Tibial nerve (tissue), 4 donors: ENCODE data around the gene DNAI7. TPM values are rescaled to one million over a fixed set of nuclear protein-coding genes. Genes with fewer than 3 reads are reported as not detected.

ENCODE experiments used
- DNase-seq, 2 donors: peaks; one replicate each; pipeline ENCODE4 v3.0.0-alpha.2; 2019; ENCODE audit warnings: low spot score in 2 of 2
- H3K27ac ChIP-seq, 4 donors: fragments of 200-600 bp; sonication (generic) in 3 of 4; one replicate each; pipeline ENCODE4 v1.5.1; 2017 to 2019; ENCODE audit warnings: mild to moderate bottlenecking in 1 of 4
- H3K27me3 ChIP-seq, 2 donors: fragments of 200-600 bp; sonication (generic) in 1 of 2; one replicate each; pipeline versions ENCODE4 v1.5.1 to v1.6.0; 2017 to 2019
- H3K36me3 ChIP-seq, 3 donors: fragments of 200-600 bp; sonication (generic); one replicate each; pipeline ENCODE4 v1.5.1; 2018 to 2019
- H3K4me1 ChIP-seq, 4 donors: fragments of 200-600 bp; sonication (generic) in 3 of 4; one replicate each; pipeline ENCODE4 v1.5.1; 2017 to 2019
- H3K4me3 ChIP-seq, 4 donors: fragments of 200-600 bp; sonication (generic) in 3 of 4; one replicate each; pipeline ENCODE4 v1.5.1; 2017 to 2019; ENCODE audit warnings: mild to moderate bottlenecking in 1 of 4, moderate library complexity in 1 of 4
- H3K9me3 ChIP-seq, 4 donors: fragments of 200-600 bp; sonication (generic) in 3 of 4; one replicate each; pipeline ENCODE4 v1.5.1; 2017 to 2019
- EP300 ChIP-seq, 2 donors: sonication (generic); formaldehyde crosslinking; IDR thresholded peaks; one replicate each; pipeline ENCODE4 v1.6.1; 2017; ENCODE audit warnings: antibody characterized with exemption in 2 of 2, mild to moderate bottlenecking in 1 of 2
- POLR2A ChIP-seq, 2 donors: fragments of 450-650 bp; IDR thresholded peaks; one replicate each; pipeline ENCODE4 v1.6.1; 2017; ENCODE audit warnings: antibody characterized with exemption in 2 of 2, mild to moderate bottlenecking in 2 of 2, moderate library complexity in 2 of 2
- WGBS, 2 donors: methylation state at CpG; one replicate each; pipeline ENCODE4 v1.1.5; 2018; 5-methylcytosine and 5-hydroxymethylcytosine counted together
- total RNA-seq, 4 donors: library from RNA; depleted of rRNA; stranded (reverse); fragments of >200 nt; gene quantifications; one replicate each; pipeline ENCODE4 v1.1.0, GENCODE V29; 2016
- TF ChIP-seq, protein P1 (sequence below), 5 experiments: fragments of 200-600 bp in 3 of 5; fragments of 450-650 bp in 2 of 5; sonication (generic) in 3 of 5; IDR thresholded peaks; one replicate each; pipeline ENCODE4 v1.5.1; 2016 to 2019; ENCODE audit warnings: antibody characterized with exemption in 5 of 5, mild to moderate bottlenecking in 3 of 5, moderate library complexity in 2 of 5

DNAI7 gene
- total RNA-seq, 4 donors from 2014 or later = 0.21 to 2.0 TPM; not detected in 2

DNA sequence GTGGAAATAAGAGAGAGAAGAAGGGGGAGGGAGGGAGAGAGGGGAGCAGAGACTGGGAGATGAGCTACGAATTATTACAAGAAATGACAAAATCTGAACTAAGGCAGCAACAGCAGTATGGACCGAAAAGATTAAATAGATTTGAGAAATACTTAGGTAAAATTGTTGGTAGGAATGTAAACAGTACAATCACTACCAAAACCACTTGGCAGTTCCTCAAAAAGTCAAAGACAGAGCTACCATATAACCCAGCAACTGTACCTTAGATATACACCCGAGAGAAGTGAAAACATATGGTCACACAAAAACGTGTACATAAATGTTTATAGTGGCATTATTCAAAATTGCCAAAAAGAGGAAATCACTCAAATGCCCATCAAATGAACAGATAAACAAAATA is 41.7 kb upstream of the DNAI7 start:
- peaks cover 0 to 13% (median 0%) of the 10 kb centered on the region in 4 donors for H3K4me1 ChIP-seq
- H3K4me3 ChIP-seq = no peak overlapping the region
- H3K9me3 ChIP-seq = no peaks in the 10 kb centered on the region
- H3K27me3 ChIP-seq = no peaks in the 10 kb centered on the region
- DNase-seq = no peak
- TF ChIP-seq EP300 (IDR thresholded peaks at IDR 0.05) (no peak), POLR2A (IDR thresholded peaks at IDR 0.05) (no peak)
- TF ChIP-seq, protein P1, sequence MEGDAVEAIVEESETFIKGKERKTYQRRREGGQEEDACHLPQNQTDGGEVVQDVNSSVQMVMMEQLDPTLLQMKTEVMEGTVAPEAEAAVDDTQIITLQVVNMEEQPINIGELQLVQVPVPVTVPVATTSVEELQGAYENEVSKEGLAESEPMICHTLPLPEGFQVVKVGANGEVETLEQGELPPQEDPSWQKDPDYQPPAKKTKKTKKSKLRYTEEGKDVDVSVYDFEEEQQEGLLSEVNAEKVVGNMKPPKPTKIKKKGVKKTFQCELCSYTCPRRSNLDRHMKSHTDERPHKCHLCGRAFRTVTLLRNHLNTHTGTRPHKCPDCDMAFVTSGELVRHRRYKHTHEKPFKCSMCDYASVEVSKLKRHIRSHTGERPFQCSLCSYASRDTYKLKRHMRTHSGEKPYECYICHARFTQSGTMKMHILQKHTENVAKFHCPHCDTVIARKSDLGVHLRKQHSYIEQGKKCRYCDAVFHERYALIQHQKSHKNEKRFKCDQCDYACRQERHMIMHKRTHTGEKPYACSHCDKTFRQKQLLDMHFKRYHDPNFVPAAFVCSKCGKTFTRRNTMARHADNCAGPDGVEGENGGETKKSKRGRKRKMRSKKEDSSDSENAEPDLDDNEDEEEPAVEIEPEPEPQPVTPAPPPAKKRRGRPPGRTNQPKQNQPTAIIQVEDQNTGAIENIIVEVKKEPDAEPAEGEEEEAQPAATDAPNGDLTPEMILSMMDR (IDR thresholded peaks at IDR 0.05) = no peak
- H3K27ac ChIP-seq = no peak overlapping the region
- 86 to 89% methylated on average over 4 of the region's 4 CpGs for WGBS, 2 donors
- H3K36me3 ChIP-seq = peaks cover 0 to 22% (median 0%) of the 10 kb centered on the region in 3 donors

DNA sequence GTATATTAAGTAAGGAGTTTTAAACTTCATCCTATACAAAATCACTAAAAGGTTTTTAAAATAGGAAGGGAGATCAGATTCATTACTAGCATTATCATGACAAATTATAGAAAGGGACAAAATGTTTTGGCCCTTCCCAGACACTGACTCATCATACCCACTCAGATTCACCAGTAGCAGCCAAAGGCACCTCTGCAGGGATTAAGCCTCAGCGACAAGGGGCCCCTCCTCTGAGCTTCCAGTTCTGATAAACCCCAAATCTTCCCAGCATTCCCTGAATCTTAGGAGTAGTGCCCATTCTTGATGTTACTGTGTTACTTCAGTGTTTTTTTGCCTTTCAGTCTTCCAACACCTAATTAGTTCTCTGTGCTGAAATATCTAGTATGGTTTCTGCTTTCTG is 41.2 kb upstream of the DNAI7 start:
- TF ChIP-seq EP300 (IDR thresholded peaks at IDR 0.05) (no peak), POLR2A (IDR thresholded peaks at IDR 0.05) (no peak)
- TF ChIP-seq, protein P1 (IDR thresholded peaks at IDR 0.05) = no peak
- Histone ChIP-seq H3K4me3 (no peak overlapping the region), H3K4me1 (peaks cover 0 to 8% (median 0%) of the 10 kb centered on the region in 4 donors), H3K9me3 (no peaks in the 10 kb centered on the region), H3K27me3 (no peaks in the 10 kb centered on the region), H3K36me3 (peaks cover 0 to 22% (median 0%) of the 10 kb centered on the region in 3 donors), H3K27ac (no peak overlapping the region)
- WGBS, 2 donors = 73 to 81% methylated on average over 1 of the region's 1 CpG
- DNase-seq = no peak

DNA sequence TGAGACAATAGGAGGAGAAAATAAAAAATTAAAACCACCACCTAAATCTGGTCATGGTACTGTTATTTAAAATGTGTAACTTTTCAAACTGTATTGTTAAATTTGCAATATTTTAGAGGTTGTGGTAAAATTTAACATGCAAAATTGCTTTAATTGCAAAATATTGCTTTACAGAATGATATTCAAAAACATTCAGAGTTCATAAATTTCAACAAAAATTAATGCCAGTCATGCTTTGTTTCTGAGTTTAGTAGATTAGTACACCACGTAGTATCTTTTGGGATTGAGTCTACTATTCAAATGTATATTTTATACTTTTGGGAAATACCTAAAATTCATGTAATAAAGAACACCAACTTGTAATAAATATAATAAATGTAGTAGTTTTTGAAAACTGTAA is 18.4 kb upstream of the DNAI7 start:
- no peak for DNase-seq
- WGBS, 2 donors = 91 to 95% methylated on average over 1 of the region's 1 CpG
- Histone ChIP-seq H3K27me3 (no peaks in the 10 kb centered on the region), H3K27ac (no peak overlapping the region), H3K9me3 (no peaks in the 10 kb centered on the region), H3K4me3 (no peak overlapping the region), H3K4me1 (peaks cover 0 to 10% (median 2%) of the 10 kb centered on the region in 4 donors), H3K36me3 (no peaks in the 10 kb centered on the region)
- no peak for TF ChIP-seq EP300 (IDR thresholded peaks at IDR 0.05)
- TF ChIP-seq POLR2A (IDR thresholded peaks at IDR 0.05) = no peak
- TF ChIP-seq, protein P1 (IDR thresholded peaks at IDR 0.05) = no peak

DNA sequence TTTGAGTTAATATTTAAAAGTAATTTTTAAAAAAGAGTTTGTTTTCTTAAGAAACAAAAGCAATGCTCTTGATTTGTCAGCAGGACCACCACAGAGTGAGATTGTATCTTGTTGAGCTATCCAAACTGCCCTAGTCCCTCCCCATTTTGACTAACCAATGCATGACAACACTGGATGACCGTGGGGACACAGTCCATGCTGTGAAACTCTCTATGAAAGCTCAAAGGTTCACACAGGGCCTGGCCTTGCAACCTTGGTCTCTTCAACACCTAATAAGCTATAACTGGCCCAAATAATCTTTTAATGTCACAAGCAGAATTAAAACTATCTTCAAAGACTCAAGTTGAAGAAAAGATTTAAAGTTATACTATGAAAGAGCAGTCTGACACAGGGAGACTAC is 13.6 kb upstream of the DNAI7 start:
- no peaks in the 10 kb centered on the region for H3K27me3 ChIP-seq
- peaks cover 0 to 10% (median 0%) of the 10 kb centered on the region in 4 donors for H3K4me1 ChIP-seq
- peaks cover 0 to 19% (median 0%) of the 10 kb centered on the region in 3 donors for H3K36me3 ChIP-seq
- H3K4me3 ChIP-seq = no peak overlapping the region
- no peaks in the 10 kb centered on the region for H3K9me3 ChIP-seq
- no peak for DNase-seq
- WGBS, 2 donors = 65 to 72% methylated on average over 1 of the region's 1 CpG
- no peak overlapping the region for H3K27ac ChIP-seq
- no peak for TF ChIP-seq EP300 (IDR thresholded peaks at IDR 0.05)
- TF ChIP-seq, protein P1 (IDR thresholded peaks at IDR 0.05) = no peak
- TF ChIP-seq POLR2A (IDR thresholded peaks at IDR 0.05) = no peak

DNA sequence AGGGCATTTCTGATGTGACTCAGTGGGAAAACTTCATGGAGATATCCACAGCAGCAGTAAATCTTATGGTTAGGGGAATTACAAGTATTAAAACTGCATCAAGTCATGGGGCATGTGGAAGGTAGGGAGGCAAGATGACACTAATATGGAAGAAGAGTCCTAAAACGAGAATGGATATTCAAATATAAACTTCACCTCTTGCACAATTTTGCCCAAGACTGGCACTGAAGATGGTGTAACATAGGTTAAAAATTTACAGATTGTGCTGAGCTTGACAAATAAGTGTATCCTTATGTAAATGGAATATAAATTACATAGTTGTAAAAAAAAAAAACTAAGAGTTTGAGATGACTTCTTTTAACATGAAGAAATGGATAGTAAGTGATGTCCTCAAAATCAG is 12.9 kb upstream of the DNAI7 start:
- Histone ChIP-seq H3K36me3 (peaks cover 0 to 19% (median 0%) of the 10 kb centered on the region in 3 donors), H3K9me3 (no peaks in the 10 kb centered on the region), H3K4me1 (peaks cover 0 to 10% (median 0%) of the 10 kb centered on the region in 4 donors), H3K27me3 (no peaks in the 10 kb centered on the region), H3K4me3 (no peak overlapping the region), H3K27ac (no peak overlapping the region)
- WGBS, 2 donors = 89 to 92% methylated on average over 1 of the region's 1 CpG
- DNase-seq = no peak
- TF ChIP-seq, protein P1 (IDR thresholded peaks at IDR 0.05) = no peak
- TF ChIP-seq EP300 (IDR thresholded peaks at IDR 0.05) (no peak), POLR2A (IDR thresholded peaks at IDR 0.05) (no peak)
